HCT116 (cell line): Measurements from ENCODE around the gene MADCAM1. TPM values are rescaled to one million over a fixed set of nuclear protein-coding genes. Genes with fewer than 3 reads are reported as not detected.

ENCODE experiments used
- ATAC-seq: fragments of 200-7000 bp; cut with Tn5 transposase; 2 replicates; pipeline ENCODE4 v1.9.1; 2020; ENCODE audit warnings: mild to moderate bottlenecking, moderate library complexity
- BruUV-seq: library from RNA; stranded (reverse); fragments of 400-500 nt; replicated peaks from 2 replicates; lab custom pipeline; 2021; lab: Mats Ljungman, UMichigan
- CTCF ChIA-PET: fragments of 300-600 bp; sonication (Branson Sonifier 250); formaldehyde crosslinking; loops from one replicate; lab custom pipeline; 2021; ENCODE audit warnings: antibody characterized with exemption; lab: Charles Lee
- POLR2A ChIA-PET: fragments of 300-600, 350-600 bp; sonication (Branson Sonifier 250); formaldehyde crosslinking; loops from one replicate; lab custom pipeline; 2021; ENCODE audit warnings: antibody characterized with exemption; lab: Charles Lee
- RAD21 ChIA-PET, 2 experiments: fragments of 300-600 bp; sonication (Branson Sonifier 250); formaldehyde crosslinking; loops; one replicate each; lab custom pipeline; 2023; ENCODE audit warnings: low total read pairs in 2 of 2; ENCODE audit not compliant: uncharacterized antibody in 2 of 2, unreplicated experiment in 2 of 2, low non-redundant PET in 1 of 2; lab: Charles Lee
- DNase-seq: peaks from one replicate; pipeline ENCODE4 v3.0.0-alpha.2; 2010; ENCODE audit warnings: low read depth, low spot score
- H2AFZ ChIP-seq: fragments of 200-600 bp; shearing (Covaris generic), sonication (generic); 2 replicates; pipeline ENCODE4 v1.6.1; 2017; ENCODE audit warnings: low read depth, mixed run types, mixed read lengths, antibody characterized with exemption, low read length; ENCODE audit not compliant: poor library complexity, severe bottlenecking
- H3K27ac ChIP-seq: 2 replicates; pipeline ENCODE4 v1.5.1; 2012; ENCODE audit warnings: low read depth, low read length
- H3K27me3 ChIP-seq: fragments of 200-600 bp; sonication (generic); 2 replicates; pipeline ENCODE4 v1.6.1; 2016; ENCODE audit warnings: mixed run types, low read length, mixed read lengths; ENCODE audit not compliant: insufficient read depth
- H3K36me3 ChIP-seq, 2 experiments: fragments of 200-500 bp in 1 of 2; fragments of 200-600 bp in 1 of 2; sonication (Bioruptor generic) in 1 of 2; sonication (generic) in 1 of 2; 2 replicates each; pipeline versions ENCODE4 v1.5.1 to v1.6.1; 2014 to 2016; ENCODE audit warnings: low read length in 2 of 2, inconsistent platforms in 1 of 2, mixed read lengths in 1 of 2, mixed run types in 1 of 2; ENCODE audit not compliant: insufficient read depth in 2 of 2, control insufficient read depth in 1 of 2
- H3K4me1 ChIP-seq, 2 experiments: fragments of 200-600 bp in 1 of 2; sonication (generic) in 1 of 2; 2 replicates each; pipeline versions ENCODE4 v1.5.1 to v1.6.1; 2012 to 2017; ENCODE audit warnings: low read length in 2 of 2, inconsistent platforms in 1 of 2, mild to moderate bottlenecking in 1 of 2, mixed read lengths in 1 of 2, mixed run types in 1 of 2, moderate library complexity in 1 of 2; ENCODE audit not compliant: insufficient read depth in 2 of 2, control insufficient read depth in 1 of 2
- H3K4me2 ChIP-seq: fragments of 200-600 bp; sonication (generic); 2 replicates; pipeline ENCODE4 v1.6.1; 2017; ENCODE audit warnings: mixed run types, low read length, mixed read lengths
- H3K4me3 ChIP-seq, 2 experiments: fragments of 200-600 bp in 1 of 2; sonication (generic) in 1 of 2; replicated peaks in 1 of 2; 2 replicates each; pipeline ENCODE4 v1.5.1; 2011 to 2016; ENCODE audit warnings: low read length in 2 of 2, control low read depth in 1 of 2, low read depth in 1 of 2, mild to moderate bottlenecking in 1 of 2, mixed read lengths in 1 of 2, mixed run types in 1 of 2
- H3K79me2 ChIP-seq: fragments of 200-600 bp; sonication (generic); 2 replicates; pipeline ENCODE4 v1.6.1; 2017; ENCODE audit warnings: mild to moderate bottlenecking, mixed run types, low read length, moderate library complexity, mixed read lengths; ENCODE audit not compliant: insufficient read depth
- H3K9ac ChIP-seq: fragments of 200-600 bp; sonication (generic); 2 replicates; pipeline ENCODE4 v1.6.1; 2016; ENCODE audit warnings: low read length, mixed read lengths
- H3K9me2 ChIP-seq: fragments of 200-600 bp; sonication (generic), shearing (Covaris generic); 2 replicates; pipeline ENCODE4 v1.6.1; 2017; ENCODE audit warnings: mixed run types, mild to moderate bottlenecking, moderate library complexity; ENCODE audit not compliant: insufficient read depth
- H3K9me3 ChIP-seq, 2 experiments: fragments of 200-500 bp in 1 of 2; fragments of 200-600 bp in 1 of 2; sonication (Bioruptor generic) in 1 of 2; sonication (generic) in 1 of 2; 2 replicates each; pipeline ENCODE4 v1.6.1; 2014 to 2017; ENCODE audit warnings: low read length in 2 of 2, mixed read lengths in 2 of 2, inconsistent platforms in 1 of 2, low read depth in 1 of 2, mild to moderate bottlenecking in 1 of 2, mixed run types in 1 of 2, moderate library complexity in 1 of 2; ENCODE audit not compliant: control insufficient read depth in 1 of 2, insufficient read depth in 1 of 2
- H4K20me1 ChIP-seq: fragments of 200-600 bp; sonication (generic), shearing (Covaris generic); 2 replicates; pipeline ENCODE4 v1.6.1; 2017; ENCODE audit warnings: mixed run types, mild to moderate bottlenecking, moderate library complexity; ENCODE audit not compliant: insufficient read depth
- CEBPB ChIP-seq: IDR thresholded peaks from 2 replicates; pipeline ENCODE4 v1.6.1; 2012; ENCODE audit warnings: low read depth
- CTCF ChIP-seq, 3 experiments: fragments of 200-600 bp in 1 of 3; sonication (generic) in 1 of 3; IDR thresholded peaks in 2 of 3; conservative IDR thresholded peaks in 1 of 3; 2 replicates each; pipeline ENCODE4 v1.5.1; 2012 to 2017; ENCODE audit warnings: low read depth in 2 of 3, low read length in 2 of 3, antibody characterized with exemption in 1 of 3, borderline replicate concordance in 1 of 3, control low read depth in 1 of 3, mild to moderate bottlenecking in 1 of 3, mixed read lengths in 1 of 3, mixed run types in 1 of 3, moderate library complexity in 1 of 3; ENCODE audit not compliant: insufficient read depth in 1 of 3
- EGR1 ChIP-seq: IDR thresholded peaks from 2 replicates; pipeline ENCODE4 v1.6.1; 2012; ENCODE audit warnings: low read depth
- ELF1 ChIP-seq: IDR thresholded peaks from 2 replicates; pipeline ENCODE4 v1.6.1; 2012; ENCODE audit warnings: low read depth, borderline replicate concordance
- EZH2 ChIP-seq: fragments of 200-600 bp; sonication (generic); IDR thresholded peaks from 2 replicates; pipeline ENCODE4 v1.6.1; 2017; ENCODE audit warnings: antibody characterized with exemption, mixed run types
- EZH2phosphoT487 ChIP-seq: fragments of 200-600 bp; IDR thresholded peaks from 2 replicates; pipeline ENCODE4 v1.6.1; 2018; ENCODE audit warnings: antibody characterized with exemption, borderline replicate concordance
- JUND ChIP-seq: IDR thresholded peaks from 2 replicates; pipeline ENCODE4 v1.6.1; 2012
- POLR2A ChIP-seq: IDR thresholded peaks from 2 replicates; pipeline ENCODE4 v1.7.0; 2011; ENCODE audit warnings: borderline replicate concordance; ENCODE audit not compliant: insufficient read depth, insufficient read length; ENCODE audit errors: extremely low read depth
- RAD21 ChIP-seq: IDR thresholded peaks from 2 replicates; pipeline ENCODE4 v1.6.1; 2012; ENCODE audit warnings: low read depth, mild to moderate bottlenecking
- SP1 ChIP-seq: IDR thresholded peaks from 2 replicates; pipeline ENCODE4 v1.6.1; 2012; ENCODE audit warnings: low read depth
- ZBTB33 ChIP-seq: IDR thresholded peaks from 2 replicates; pipeline ENCODE4 v1.6.1; 2011; ENCODE audit warnings: mild to moderate bottlenecking, low read length, moderate library complexity; ENCODE audit not compliant: insufficient replicate concordance; ENCODE audit errors: extremely low read depth
- ZNF274 ChIP-seq: fragments of 200-500 bp; sonication (Bioruptor generic); IDR thresholded peaks from 2 replicates; pipeline ENCODE4 v1.6.1; 2014; ENCODE audit warnings: mild to moderate bottlenecking, low read depth, low read length, inconsistent platforms
- intact Hi-C: fragments of 100-400 bp; cut with micrococcal nuclease; formaldehyde crosslinking; loops from 2 replicates; pipeline ENCODE4 v1.10.0; 2022
- total RNA-seq: library from RNA; stranded (reverse); gene quantifications from one replicate; pipeline ENCODE4 v1.2.1, GENCODE V29; 2021; ENCODE audit not compliant: unreplicated experiment
- TF ChIP-seq, protein P1 (sequence below): IDR thresholded peaks from 2 replicates; pipeline ENCODE4 v1.6.1; 2012

Gene MADCAM1
- total RNA-seq, 1 experiment from 2014 or later, result 0.57 TPM

- no peak overlapping the region for H3K4me2 ChIP-seq
- ChIA-PET POLR2A (no interaction called here), RAD21 (no interaction called here), CTCF (interaction anchor here (2.2 to 2.6 kb wide), 2 partner anchors 12 to 16 kb away, joined by 11 to 29 read pairs; partner anchors contain the start of gene TPGS1)
- H3K27ac ChIP-seq, result no peak overlapping the region; the same call in 1 of the 2 replicates
- intact Hi-C loops, result no loop called here
- DNase-seq (no peak), ATAC-seq (no peak)
- no peaks in the 10 kb centered on the region for H3K9me2 ChIP-seq
- H3K36me3 ChIP-seq, result no peaks in the 10 kb centered on the region
- H2AFZ ChIP-seq, result no peak overlapping the region
- no TSS peak for BruUV-seq
- peaks cover 5 to 12% of the 10 kb centered on the region in 2 experiments for H3K4me1 ChIP-seq
- no peaks in the 10 kb centered on the region; a peak in 1 of 4 replicates for H3K9me3 ChIP-seq
- no peak overlapping the region for H3K4me3 ChIP-seq
- no peak overlapping the region for H3K9ac ChIP-seq
- TF ChIP-seq SP1 (no peak), JUND (no peak), RAD21 (no peak), EGR1 (no peak), ELF1 (no peak), EZH2phosphoT487 (no peak), CEBPB (no peak), EZH2 (no peak), POLR2A (no peak), ZBTB33 (no peak), ZNF274 (no peak), CTCF (IDR thresholded peaks at IDR 0.05 in 2 of 3, conservative IDR thresholded peaks at IDR 0.05 in 1 of 3; ENCODE audit: borderline replicate concordance in 1 of 3, insufficient read depth in 1 of 3, low read depth in 2 of 3, low read length in 2 of 3) (no peak)
- TF ChIP-seq, protein P1, sequence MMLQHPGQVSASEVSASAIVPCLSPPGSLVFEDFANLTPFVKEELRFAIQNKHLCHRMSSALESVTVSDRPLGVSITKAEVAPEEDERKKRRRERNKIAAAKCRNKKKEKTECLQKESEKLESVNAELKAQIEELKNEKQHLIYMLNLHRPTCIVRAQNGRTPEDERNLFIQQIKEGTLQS, result no peak
- H3K27me3 ChIP-seq, result no peaks in the 10 kb centered on the region
- H4K20me1 ChIP-seq, result no peaks in the 10 kb centered on the region
- no peaks in the 10 kb centered on the region for H3K79me2 ChIP-seq
Measured at GRCh38 chr19:494171-495080, 1.9 kb upstream of the MADCAM1 start.
